ENCODE data around the gene UBAC2.

GRCh38 chr13:99351772-99352171 is 151.1 kb downstream of the UBAC2 start:
- TF ChIP-seq, protein P1, sequence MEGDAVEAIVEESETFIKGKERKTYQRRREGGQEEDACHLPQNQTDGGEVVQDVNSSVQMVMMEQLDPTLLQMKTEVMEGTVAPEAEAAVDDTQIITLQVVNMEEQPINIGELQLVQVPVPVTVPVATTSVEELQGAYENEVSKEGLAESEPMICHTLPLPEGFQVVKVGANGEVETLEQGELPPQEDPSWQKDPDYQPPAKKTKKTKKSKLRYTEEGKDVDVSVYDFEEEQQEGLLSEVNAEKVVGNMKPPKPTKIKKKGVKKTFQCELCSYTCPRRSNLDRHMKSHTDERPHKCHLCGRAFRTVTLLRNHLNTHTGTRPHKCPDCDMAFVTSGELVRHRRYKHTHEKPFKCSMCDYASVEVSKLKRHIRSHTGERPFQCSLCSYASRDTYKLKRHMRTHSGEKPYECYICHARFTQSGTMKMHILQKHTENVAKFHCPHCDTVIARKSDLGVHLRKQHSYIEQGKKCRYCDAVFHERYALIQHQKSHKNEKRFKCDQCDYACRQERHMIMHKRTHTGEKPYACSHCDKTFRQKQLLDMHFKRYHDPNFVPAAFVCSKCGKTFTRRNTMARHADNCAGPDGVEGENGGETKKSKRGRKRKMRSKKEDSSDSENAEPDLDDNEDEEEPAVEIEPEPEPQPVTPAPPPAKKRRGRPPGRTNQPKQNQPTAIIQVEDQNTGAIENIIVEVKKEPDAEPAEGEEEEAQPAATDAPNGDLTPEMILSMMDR (conservative IDR thresholded peaks at IDR 0.05; ENCODE audit: low read depth, low read length): no peak
- TF ChIP-seq EZH2 (IDR thresholded peaks at IDR 0.05; ENCODE audit: borderline replicate concordance, low read depth, low read length, poor library complexity, severe bottlenecking): no peak
